SU-DHL-6 (cell line): ENCODE results near the gene ADARB2.

Experiments
- H2AFZ ChIP-seq: fragments of 200-600 bp; sonication (generic); 2 replicates; pipeline ENCODE4 v1.6.1; 2014; ENCODE audit warnings: low read depth, mild to moderate bottlenecking, moderate library complexity, mixed read lengths, antibody characterized with exemption, low read length; ENCODE audit not compliant: severe bottlenecking
- H3F3A ChIP-seq: fragments of 200-600 bp; shearing (Covaris generic); 2 replicates; pipeline ENCODE4 v1.6.0; 2016; ENCODE audit warnings: antibody characterized with exemption, mild to moderate bottlenecking; ENCODE audit not compliant: insufficient read depth
- H3K27ac ChIP-seq: fragments of 200-600 bp; sonication (generic); 2 replicates; pipeline ENCODE4 v1.5.1; 2016; ENCODE audit warnings: low read depth, mild to moderate bottlenecking, low read length, moderate library complexity, mixed read lengths
- H3K27me3 ChIP-seq: fragments of 200-600 bp; sonication (generic), shearing (Covaris generic); 2 replicates; pipeline ENCODE4 v1.6.0; 2014; ENCODE audit warnings: mild to moderate bottlenecking, low read length
- H3K36me3 ChIP-seq: fragments of 200-600 bp; sonication (generic); 2 replicates; pipeline ENCODE4 v1.6.1; 2014; ENCODE audit warnings: mild to moderate bottlenecking, low read length, mixed read lengths
- H3K4me2 ChIP-seq: fragments of 300-600, 200-600 bp; shearing (Covaris generic), sonication (generic); 2 replicates; pipeline ENCODE4 v1.6.0; 2014; ENCODE audit warnings: low read length, low read depth, mild to moderate bottlenecking; ENCODE audit not compliant: poor library complexity, severe bottlenecking
- H3K4me3 ChIP-seq: fragments of 200-600 bp; sonication (generic); 2 replicates; pipeline ENCODE4 v1.5.1; 2014; ENCODE audit warnings: antibody characterized with exemption, low read length, mild to moderate bottlenecking, mixed read lengths; ENCODE audit not compliant: insufficient read depth, poor library complexity, severe bottlenecking
- H3K79me2 ChIP-seq: fragments of 200-600 bp; sonication (generic); 2 replicates; pipeline ENCODE4 v1.6.1; 2014; ENCODE audit warnings: mild to moderate bottlenecking, low read length, moderate library complexity; ENCODE audit not compliant: insufficient read depth
- H3K9ac ChIP-seq: fragments of 200-600 bp; sonication (generic); 2 replicates; pipeline ENCODE4 v1.7.0; 2014; ENCODE audit warnings: mild to moderate bottlenecking, low read length
- H3K9me2 ChIP-seq: fragments of 200-600 bp; sonication (generic); replicated peaks from 2 replicates; pipeline ENCODE4 v1.6.1; 2014; ENCODE audit warnings: low read length; ENCODE audit not compliant: insufficient read depth
- H3K9me3 ChIP-seq: fragments of 200-600 bp; sonication (generic); 2 replicates; pipeline ENCODE4 v1.6.1; 2014; ENCODE audit warnings: low read length, mixed read lengths; ENCODE audit not compliant: insufficient read depth
- H4K20me1 ChIP-seq: fragments of 200-600 bp; sonication (generic); 2 replicates; pipeline ENCODE4 v1.6.1; 2014; ENCODE audit warnings: low read depth, mild to moderate bottlenecking, antibody characterized with exemption, low read length, moderate library complexity, mixed read lengths
- CTCF ChIP-seq: fragments of 200-600 bp; sonication (generic); IDR thresholded peaks from one replicate; pipeline ENCODE4 v1.5.1; 2017; ENCODE audit warnings: antibody characterized with exemption, mild to moderate bottlenecking, low read length, moderate library complexity; ENCODE audit not compliant: insufficient read depth, poor library complexity, severe bottlenecking
- EZH2phosphoT487 ChIP-seq: fragments of 200-600 bp; sonication (generic), shearing (Covaris generic); conservative IDR thresholded peaks from 2 replicates; pipeline ENCODE4 v1.6.1; 2018; ENCODE audit warnings: mild to moderate bottlenecking, antibody characterized with exemption, low read length, moderate library complexity, mixed read lengths

ADARB2 gene

GRCh38 chr10:1708746-1709145, 28.6 kb downstream of the ADARB2 start:
- Histone ChIP-seq H3K27me3 (no peaks in the 10 kb centered on the region), H3K27ac (no peak overlapping the region), H3F3A (no peaks in the 10 kb centered on the region), H3K4me3 (no peak overlapping the region), H3K4me2 (no peak overlapping the region), H2AFZ (no peak overlapping the region), H4K20me1 (no peaks in the 10 kb centered on the region), H3K36me3 (no peaks in the 10 kb centered on the region), H3K79me2 (no peaks in the 10 kb centered on the region), H3K9me2 (no peaks in the 10 kb centered on the region), H3K9ac (no peak overlapping the region), H3K9me3 (peaks cover 3% of the 10 kb centered on the region; the same call in 1 of the 2 replicates)
- TF ChIP-seq CTCF (no peak), EZH2phosphoT487 (no peak)

- no peak overlapping the region for H3K9ac ChIP-seq
- no peak for TF ChIP-seq CTCF
- no peak for TF ChIP-seq EZH2phosphoT487
Observed at GRCh38 chr10:1706711-1707110, 30.6 kb downstream of the ADARB2 start.

GRCh38 chr10:1706256-1706655, 31.1 kb downstream of the ADARB2 start:
- H2AFZ ChIP-seq = no peak overlapping the region
- H3K4me2 ChIP-seq = no peak overlapping the region
- no peaks in the 10 kb centered on the region for H3K27me3 ChIP-seq

More at GRCh38 chr10:1706711-1707110, 30.6 kb downstream of the ADARB2 start:
- Histone ChIP-seq H3K4me3 (no peak overlapping the region), H2AFZ (no peak overlapping the region), H4K20me1 (no peaks in the 10 kb centered on the region), H3K9me3 (peaks cover 3% of the 10 kb centered on the region; the same call in 1 of the 2 replicates), H3K27me3 (no peaks in the 10 kb centered on the region), H3K4me2 (no peak overlapping the region), H3K36me3 (no peaks in the 10 kb centered on the region), H3K79me2 (no peaks in the 10 kb centered on the region), H3K27ac (no peak overlapping the region), H3F3A (no peaks in the 10 kb centered on the region), H3K9me2 (no peaks in the 10 kb centered on the region)

More at GRCh38 chr10:1706256-1706655, 31.1 kb downstream of the ADARB2 start:
- Histone ChIP-seq H3K79me2 (no peaks in the 10 kb centered on the region), H3F3A (no peaks in the 10 kb centered on the region), H3K9ac (no peak overlapping the region), H3K9me2 (no peaks in the 10 kb centered on the region), H3K27ac (no peak overlapping the region), H3K9me3 (peaks cover 3% of the 10 kb centered on the region; the same call in 1 of the 2 replicates), H3K4me3 (no peak overlapping the region), H4K20me1 (no peaks in the 10 kb centered on the region), H3K36me3 (no peaks in the 10 kb centered on the region)
- TF ChIP-seq CTCF (no peak), EZH2phosphoT487 (no peak)
